ENCODE data around the gene PRM2.

Gene PRM2

DNA sequence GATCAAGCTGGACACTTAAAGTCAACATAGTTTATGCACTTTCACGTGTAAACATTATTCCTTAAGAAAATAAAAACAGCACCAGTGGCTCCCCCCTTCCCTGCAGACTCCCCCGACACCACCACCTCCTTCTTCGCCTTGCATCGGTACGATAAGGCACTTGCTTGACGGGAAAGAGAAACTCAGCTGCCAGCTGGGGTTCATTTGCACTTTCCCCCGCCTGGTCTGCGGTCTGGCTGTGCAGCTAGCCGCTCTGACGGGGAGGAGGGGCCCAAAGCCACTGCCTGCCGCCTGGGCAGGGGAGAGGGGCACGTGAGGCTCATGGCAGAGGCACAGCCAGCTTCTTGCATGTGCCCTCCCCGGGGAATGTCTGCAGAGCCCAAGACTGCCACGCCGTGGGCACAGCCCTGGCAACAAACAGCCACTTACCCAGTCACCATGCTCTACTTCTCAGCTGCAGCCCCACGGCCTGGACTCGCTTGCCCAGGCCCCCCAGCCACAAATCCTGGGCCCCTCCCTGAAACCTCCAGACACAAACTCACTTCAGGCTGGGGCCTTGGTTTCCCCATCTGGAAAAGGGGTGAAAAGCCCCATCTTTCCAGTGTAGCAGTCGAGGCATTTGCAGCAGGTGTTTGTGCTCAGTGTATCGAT is 21.3 kb upstream of the PRM2 start:
- Histone ChIP-seq H3K4me1 (peaks cover 4% of the 10 kb centered on the region; the same call in 1 of the 2 replicates), H3K36me3 (no peaks in the 10 kb centered on the region), H3K9me3 (no peaks in the 10 kb centered on the region), H3K27me3 (no peaks in the 10 kb centered on the region), H3K4me3 (ENCODE audit: low read depth, low read length) (peak overlapping the region; percentile 35)
- DNase-seq = peak; percentile 71
- TF ChIP-seq, protein P1, sequence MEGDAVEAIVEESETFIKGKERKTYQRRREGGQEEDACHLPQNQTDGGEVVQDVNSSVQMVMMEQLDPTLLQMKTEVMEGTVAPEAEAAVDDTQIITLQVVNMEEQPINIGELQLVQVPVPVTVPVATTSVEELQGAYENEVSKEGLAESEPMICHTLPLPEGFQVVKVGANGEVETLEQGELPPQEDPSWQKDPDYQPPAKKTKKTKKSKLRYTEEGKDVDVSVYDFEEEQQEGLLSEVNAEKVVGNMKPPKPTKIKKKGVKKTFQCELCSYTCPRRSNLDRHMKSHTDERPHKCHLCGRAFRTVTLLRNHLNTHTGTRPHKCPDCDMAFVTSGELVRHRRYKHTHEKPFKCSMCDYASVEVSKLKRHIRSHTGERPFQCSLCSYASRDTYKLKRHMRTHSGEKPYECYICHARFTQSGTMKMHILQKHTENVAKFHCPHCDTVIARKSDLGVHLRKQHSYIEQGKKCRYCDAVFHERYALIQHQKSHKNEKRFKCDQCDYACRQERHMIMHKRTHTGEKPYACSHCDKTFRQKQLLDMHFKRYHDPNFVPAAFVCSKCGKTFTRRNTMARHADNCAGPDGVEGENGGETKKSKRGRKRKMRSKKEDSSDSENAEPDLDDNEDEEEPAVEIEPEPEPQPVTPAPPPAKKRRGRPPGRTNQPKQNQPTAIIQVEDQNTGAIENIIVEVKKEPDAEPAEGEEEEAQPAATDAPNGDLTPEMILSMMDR (IDR thresholded peaks at IDR 0.05; ENCODE audit: low read depth, low read length) = no peak

DNA sequence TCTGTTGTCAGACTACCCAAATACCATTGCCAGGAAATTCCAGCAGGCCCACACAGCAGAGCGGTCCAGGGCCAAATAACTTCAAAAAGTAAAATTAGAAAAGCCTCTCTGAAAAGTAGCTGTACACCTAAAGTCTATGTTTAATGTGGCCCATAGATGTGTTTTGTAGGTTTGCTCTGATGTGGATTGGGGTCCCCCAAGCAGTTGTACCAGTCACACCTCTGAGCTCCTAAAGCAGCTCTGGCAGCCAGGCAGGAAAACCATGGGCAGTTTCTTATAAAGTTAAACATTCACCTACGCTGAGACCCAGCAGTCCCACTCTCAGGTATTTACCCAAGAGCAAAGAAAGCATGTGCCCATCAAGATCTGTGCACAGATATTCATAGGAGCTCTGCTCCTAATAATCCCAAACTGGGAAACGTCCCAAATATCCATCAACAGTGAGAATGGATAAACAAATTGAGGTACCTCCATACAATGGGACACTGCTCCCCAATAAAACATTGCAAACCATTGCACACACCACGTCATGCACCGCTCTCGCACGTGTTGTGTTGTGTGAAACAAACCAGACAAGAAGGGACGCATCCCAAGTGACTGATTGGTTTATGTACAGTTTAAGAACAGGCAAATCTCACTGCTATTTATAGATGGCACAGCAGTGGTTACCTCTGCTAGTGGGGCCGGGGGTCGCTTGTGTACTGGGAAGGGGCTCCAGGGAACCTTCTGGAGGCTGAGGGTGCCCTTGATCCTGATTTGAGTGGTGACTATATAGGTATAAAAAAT is 20.6 kb upstream of the PRM2 start:
- H3K4me1 ChIP-seq = peaks cover 4% of the 10 kb centered on the region; the same call in 1 of the 2 replicates
- DNase-seq = no peak
- no peaks in the 10 kb centered on the region for H3K9me3 ChIP-seq
- TF ChIP-seq, protein P1 (IDR thresholded peaks at IDR 0.05; ENCODE audit: low read depth, low read length) = no peak
- H3K36me3 ChIP-seq = no peaks in the 10 kb centered on the region
- H3K27me3 ChIP-seq = no peaks in the 10 kb centered on the region
- H3K4me3 ChIP-seq (ENCODE audit: low read depth, low read length) = peak overlapping the region; percentile 35

DNA sequence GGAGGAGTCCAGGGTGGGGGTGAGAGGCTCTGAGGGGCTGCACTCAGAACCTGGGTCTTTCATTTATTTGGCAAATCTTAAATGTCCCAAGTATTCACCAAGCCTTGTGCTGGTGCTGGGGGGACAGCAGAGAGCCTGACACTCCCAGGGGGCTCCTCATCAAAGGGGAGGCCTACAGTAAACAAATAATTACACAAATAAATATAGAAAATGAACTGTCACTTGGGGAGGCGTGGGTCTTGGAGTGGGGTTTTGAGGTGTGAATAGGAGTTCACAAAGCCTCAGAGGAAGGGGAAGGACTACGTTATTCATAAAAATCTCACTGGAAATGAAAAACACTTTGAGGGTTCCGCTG is 20.0 kb upstream of the PRM2 start:
- no peak for DNase-seq
- Histone ChIP-seq H3K27me3 (no peaks in the 10 kb centered on the region), H3K4me3 (ENCODE audit: low read depth, low read length) (no peak overlapping the region), H3K9me3 (no peaks in the 10 kb centered on the region), H3K4me1 (peaks cover 4% of the 10 kb centered on the region; the same call in 1 of the 2 replicates), H3K36me3 (no peaks in the 10 kb centered on the region)
- TF ChIP-seq, protein P1 (IDR thresholded peaks at IDR 0.05; ENCODE audit: low read depth, low read length) = no peak

DNA sequence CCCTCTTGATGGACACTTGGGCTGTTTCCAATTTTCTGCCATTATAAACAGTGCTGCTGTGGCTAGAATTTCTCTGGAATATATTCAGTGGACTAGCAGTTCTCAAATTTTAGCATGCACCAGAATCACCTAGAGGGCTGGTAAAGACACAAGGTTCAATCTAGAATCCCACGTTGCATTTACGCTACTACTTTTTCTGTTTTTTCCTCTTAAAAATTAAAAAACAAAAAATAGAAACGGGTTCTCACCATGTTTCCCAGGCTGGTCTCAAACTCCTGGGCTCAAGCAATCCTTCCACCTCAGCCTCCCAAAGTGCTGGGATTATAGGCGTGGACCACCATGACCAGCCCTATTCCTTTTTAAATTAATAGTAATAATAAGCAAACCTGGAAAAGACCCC is 19.4 kb upstream of the PRM2 start:
- Histone ChIP-seq H3K9me3 (no peaks in the 10 kb centered on the region), H3K4me3 (ENCODE audit: low read depth, low read length) (no peak overlapping the region), H3K36me3 (no peaks in the 10 kb centered on the region), H3K27me3 (no peaks in the 10 kb centered on the region), H3K4me1 (peaks cover 4% of the 10 kb centered on the region; the same call in 1 of the 2 replicates)
- TF ChIP-seq, protein P1 (IDR thresholded peaks at IDR 0.05; ENCODE audit: low read depth, low read length) = no peak
- no peak for DNase-seq

DNA sequence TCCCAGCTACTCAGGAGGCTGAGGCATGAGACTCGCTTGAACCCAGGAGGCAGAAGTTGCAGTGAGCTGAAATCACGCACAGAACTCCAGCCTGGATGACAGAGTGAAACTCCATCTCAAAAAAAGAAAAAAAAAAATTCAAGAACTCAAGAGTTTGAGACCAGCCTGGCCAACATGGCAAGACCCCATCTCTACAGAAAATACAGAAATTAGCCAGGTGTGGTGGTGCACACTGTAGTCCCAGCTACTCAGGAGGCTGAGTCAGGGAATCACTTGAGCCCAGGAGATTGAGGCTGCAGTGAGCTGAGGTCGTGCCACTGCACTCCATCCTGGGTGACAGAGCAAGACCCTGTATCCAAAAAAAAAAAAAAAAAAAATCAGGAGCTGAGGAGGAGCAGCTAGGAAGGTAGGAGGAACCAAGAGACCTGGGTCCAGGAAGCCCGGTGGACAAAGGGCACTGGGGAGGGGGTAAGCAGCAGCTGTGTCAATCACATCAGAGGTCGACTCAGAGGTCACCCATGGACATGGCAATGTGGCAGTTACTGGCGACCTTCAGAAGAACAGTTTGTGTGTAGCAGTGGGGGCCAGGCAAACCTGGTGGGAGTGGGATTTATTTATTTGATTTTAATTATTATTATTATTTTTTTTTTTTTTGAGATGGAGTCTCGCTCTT is 15.9 kb upstream of the PRM2 start:
- Histone ChIP-seq H3K4me1 (peaks cover 4% of the 10 kb centered on the region; the same call in 1 of the 2 replicates), H3K36me3 (no peaks in the 10 kb centered on the region), H3K9me3 (no peaks in the 10 kb centered on the region), H3K4me3 (ENCODE audit: low read depth, low read length) (no peak overlapping the region), H3K27me3 (no peaks in the 10 kb centered on the region)
- DNase-seq = no peak
- TF ChIP-seq, protein P1 (IDR thresholded peaks at IDR 0.05; ENCODE audit: low read depth, low read length) = no peak
